Thoracic aorta (tissue), 2 donors: ENCODE measurements around the gene RUNX2. TPM values are rescaled to one million over a fixed set of nuclear protein-coding genes. Genes with fewer than 3 reads are reported as not detected.

Source experiments
- ATAC-seq: fragments of 150-250 bp; one replicate; pipeline ENCODE4 v1.8.0; 2017; ENCODE audit warnings: low read depth; ENCODE audit not compliant: insufficient number of reproducible peaks, low FRiP score
- DNase-seq: peaks from one replicate; pipeline ENCODE4 v3.0.0-alpha.2; 2020; ENCODE audit warnings: low spot score
- H3K27ac ChIP-seq, 2 donors: fragments of 200-600 bp; sonication (generic); 1 replicate in 1 of 2; 2 replicates in 1 of 2; pipeline ENCODE4 v1.5.1; 2016; ENCODE audit warnings: mild to moderate bottlenecking in 2 of 2, moderate library complexity in 2 of 2
- H3K27me3 ChIP-seq: fragments of 200-600 bp; sonication (generic); replicated peaks from 2 replicates; pipeline ENCODE4 v1.6.0; 2016; ENCODE audit warnings: mild to moderate bottlenecking; ENCODE audit not compliant: insufficient read depth
- H3K36me3 ChIP-seq: fragments of 200-600 bp; sonication (generic); one replicate; pipeline ENCODE4 v1.5.1; 2016
- H3K4me1 ChIP-seq, 2 donors: fragments of 200-600 bp; sonication (generic); 1 replicate in 1 of 2; 2 replicates in 1 of 2; pipeline versions ENCODE4 v1.5.1 to v1.6.0; 2016; ENCODE audit warnings: low read depth in 2 of 2, mild to moderate bottlenecking in 1 of 2; ENCODE audit not compliant: control insufficient read depth in 1 of 2
- H3K4me3 ChIP-seq: fragments of 200-600 bp; sonication (generic); 2 replicates; pipeline ENCODE4 v1.5.1; 2016; ENCODE audit warnings: mild to moderate bottlenecking
- H3K9me3 ChIP-seq: fragments of 200-600 bp; sonication (generic); 2 replicates; pipeline ENCODE4 v1.5.1; 2016
- CTCF ChIP-seq: fragments of 200-600 bp; sonication (generic); IDR thresholded peaks from one replicate; pipeline ENCODE4 v1.5.1; 2019; ENCODE audit warnings: antibody characterized with exemption
- total RNA-seq, 2 donors: library from RNA; depleted of rRNA; stranded (reverse); fragments of >200 nt; gene quantifications; one replicate each; pipeline versions ENCODE4 v1.1.0 to v1.2.3, GENCODE V29; 2016

The RUNX2 gene
- total RNA-seq, 2 donors from 2014 or later = 3.2 to 7.9 TPM

- H3K4me3 ChIP-seq = no peak overlapping the region
- no peaks in the 10 kb centered on the region for H3K27me3 ChIP-seq
- no peaks in the 10 kb centered on the region for H3K4me1 ChIP-seq
- ATAC-seq (no peak), DNase-seq (no peak)
- no peaks in the 10 kb centered on the region for H3K9me3 ChIP-seq
- no peaks in the 10 kb centered on the region for H3K36me3 ChIP-seq
- TF ChIP-seq CTCF = no peak
- no peak overlapping the region for H3K27ac ChIP-seq
Observed at GRCh38 chr6:45491048-45491735, 163.1 kb downstream of the RUNX2 start.

GRCh38 chr6:45491874-45492273 lies 163.7 kb downstream of the RUNX2 start:
- no peaks in the 10 kb centered on the region for H3K9me3 ChIP-seq
- H3K4me3 ChIP-seq = no peak overlapping the region
- H3K4me1 ChIP-seq = no peaks in the 10 kb centered on the region
- H3K36me3 ChIP-seq = no peaks in the 10 kb centered on the region
- no peaks in the 10 kb centered on the region for H3K27me3 ChIP-seq
- DNase-seq = no peak
- ATAC-seq = no peak
- TF ChIP-seq CTCF = no peak
- no peak overlapping the region for H3K27ac ChIP-seq

- Histone ChIP-seq H3K4me3 (no peak overlapping the region), H3K27me3 (no peaks in the 10 kb centered on the region), H3K9me3 (no peaks in the 10 kb centered on the region), H3K36me3 (no peaks in the 10 kb centered on the region), H3K27ac (no peak overlapping the region), H3K4me1 (no peaks in the 10 kb centered on the region)
- no peak for TF ChIP-seq CTCF
- DNase-seq (no peak), ATAC-seq (no peak)
Observed at GRCh38 chr6:45493761-45494160, 165.6 kb downstream of the RUNX2 start.

- H3K9me3 ChIP-seq = no peaks in the 10 kb centered on the region
- DNase-seq = no peak
- no peaks in the 10 kb centered on the region for H3K36me3 ChIP-seq
- TF ChIP-seq CTCF = no peak
- no peaks in the 10 kb centered on the region for H3K4me1 ChIP-seq
- H3K27ac ChIP-seq = no peak overlapping the region
- H3K4me3 ChIP-seq = no peak overlapping the region
- no peaks in the 10 kb centered on the region for H3K27me3 ChIP-seq
- ATAC-seq = no peak
Observed at GRCh38 chr6:45494416-45495135, 166.4 kb downstream of the RUNX2 start.

- DNase-seq (no peak), ATAC-seq (no peak)
- Histone ChIP-seq H3K27me3 (no peaks in the 10 kb centered on the region), H3K4me3 (no peak overlapping the region), H3K27ac (no peak overlapping the region), H3K36me3 (no peaks in the 10 kb centered on the region), H3K4me1 (no peaks in the 10 kb centered on the region), H3K9me3 (no peaks in the 10 kb centered on the region)
- no peak for TF ChIP-seq CTCF
Observed at GRCh38 chr6:45495429-45496084, 167.4 kb downstream of the RUNX2 start.
